C4-2B (cell line): ENCODE results near the gene KDM5C.

ENCODE experiments used
- ZFX ChIP-seq: fragments of 450-650 bp; IDR thresholded peaks from 2 replicates; pipeline ENCODE4 v1.6.1; 2017
- TF ChIP-seq, protein P1 (sequence below): fragments of 450-650 bp; conservative IDR thresholded peaks from 2 replicates; pipeline ENCODE4 v1.5.1; 2017; ENCODE audit warnings: mild to moderate bottlenecking

DNA sequence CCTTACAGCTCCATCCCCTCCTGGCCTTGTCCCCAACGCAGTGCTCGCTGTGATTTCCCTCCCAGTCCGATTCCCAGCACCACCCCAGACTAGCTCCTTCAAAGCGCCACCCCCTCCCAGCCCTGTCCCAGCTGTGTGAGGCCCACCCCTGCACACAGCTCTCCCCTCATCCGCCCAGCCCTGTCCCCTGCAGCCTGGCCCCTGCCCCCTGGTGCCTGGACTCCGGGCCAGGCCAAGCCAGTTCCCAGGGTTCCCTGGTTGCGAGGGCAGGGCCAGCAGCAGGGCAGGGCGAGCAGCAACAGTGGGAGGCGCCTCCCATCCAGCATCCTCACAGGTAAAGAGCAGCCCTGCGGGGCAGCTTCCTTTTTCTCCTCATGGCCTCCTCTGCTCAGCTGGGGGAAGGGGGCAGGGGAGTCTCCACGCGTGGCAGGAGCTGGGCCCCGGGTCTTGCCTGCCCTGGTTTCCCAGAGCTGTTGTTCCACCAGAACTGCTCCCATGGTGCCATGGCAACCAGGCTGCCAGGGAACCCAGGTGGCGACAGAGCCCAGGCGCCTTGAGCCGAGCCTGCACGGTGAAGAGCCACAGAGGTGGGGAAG, 31.5 kb upstream of the KDM5C start:
- TF ChIP-seq, protein P1, sequence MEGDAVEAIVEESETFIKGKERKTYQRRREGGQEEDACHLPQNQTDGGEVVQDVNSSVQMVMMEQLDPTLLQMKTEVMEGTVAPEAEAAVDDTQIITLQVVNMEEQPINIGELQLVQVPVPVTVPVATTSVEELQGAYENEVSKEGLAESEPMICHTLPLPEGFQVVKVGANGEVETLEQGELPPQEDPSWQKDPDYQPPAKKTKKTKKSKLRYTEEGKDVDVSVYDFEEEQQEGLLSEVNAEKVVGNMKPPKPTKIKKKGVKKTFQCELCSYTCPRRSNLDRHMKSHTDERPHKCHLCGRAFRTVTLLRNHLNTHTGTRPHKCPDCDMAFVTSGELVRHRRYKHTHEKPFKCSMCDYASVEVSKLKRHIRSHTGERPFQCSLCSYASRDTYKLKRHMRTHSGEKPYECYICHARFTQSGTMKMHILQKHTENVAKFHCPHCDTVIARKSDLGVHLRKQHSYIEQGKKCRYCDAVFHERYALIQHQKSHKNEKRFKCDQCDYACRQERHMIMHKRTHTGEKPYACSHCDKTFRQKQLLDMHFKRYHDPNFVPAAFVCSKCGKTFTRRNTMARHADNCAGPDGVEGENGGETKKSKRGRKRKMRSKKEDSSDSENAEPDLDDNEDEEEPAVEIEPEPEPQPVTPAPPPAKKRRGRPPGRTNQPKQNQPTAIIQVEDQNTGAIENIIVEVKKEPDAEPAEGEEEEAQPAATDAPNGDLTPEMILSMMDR, result no peak
- no peak for TF ChIP-seq ZFX
